DOHH2 (cell line): ENCODE measurements around the gene OPN4.

Experiments
- H3F3A ChIP-seq: fragments of 200-600 bp; sonication (generic), shearing (Covaris generic); 2 replicates; pipeline ENCODE4 v1.6.0; 2016; ENCODE audit warnings: antibody characterized with exemption, mild to moderate bottlenecking; ENCODE audit not compliant: control insufficient read depth, insufficient read depth
- H3K27ac ChIP-seq: fragments of 200-600 bp; sonication (generic); 2 replicates; pipeline ENCODE4 v1.5.1; 2014; ENCODE audit warnings: low read depth, mild to moderate bottlenecking, low read length, moderate library complexity
- H3K27me3 ChIP-seq: fragments of 200-600 bp; sonication (generic); 2 replicates; pipeline ENCODE4 v1.6.1; 2014; ENCODE audit warnings: mild to moderate bottlenecking, low read length, mixed read lengths; ENCODE audit not compliant: control insufficient read depth
- H3K36me3 ChIP-seq: fragments of 200-600 bp; sonication (generic); 2 replicates; pipeline ENCODE4 v1.6.1; 2014; ENCODE audit warnings: mild to moderate bottlenecking, low read length, moderate library complexity, mixed read lengths; ENCODE audit not compliant: control insufficient read depth
- H3K4me1 ChIP-seq: fragments of 200-600 bp; sonication (generic); 2 replicates; pipeline ENCODE4 v1.6.1; 2014; ENCODE audit warnings: mild to moderate bottlenecking, low read length, mixed read lengths; ENCODE audit not compliant: control insufficient read depth
- H3K4me2 ChIP-seq: fragments of 200-600 bp; sonication (generic); 2 replicates; pipeline ENCODE4 v1.6.0; 2014; ENCODE audit warnings: mild to moderate bottlenecking, low read length, moderate library complexity
- H3K4me3 ChIP-seq: fragments of 200-600 bp; sonication (generic); 2 replicates; pipeline ENCODE4 v1.5.1; 2014; ENCODE audit warnings: mild to moderate bottlenecking, low read length, mixed read lengths
- H3K79me2 ChIP-seq: fragments of 200-600 bp; sonication (generic); 2 replicates; pipeline ENCODE4 v1.6.1; 2014; ENCODE audit warnings: mild to moderate bottlenecking, low read length, mixed read lengths; ENCODE audit not compliant: control insufficient read depth
- H3K9me2 ChIP-seq: fragments of 200-600 bp; sonication (generic); replicated peaks from 2 replicates; pipeline ENCODE4 v1.6.1; 2014; ENCODE audit warnings: mild to moderate bottlenecking, low read length, mixed read lengths; ENCODE audit not compliant: control insufficient read depth
- H3K9me3 ChIP-seq: fragments of 200-600 bp; sonication (generic); 2 replicates; pipeline ENCODE4 v1.6.1; 2014; ENCODE audit warnings: antibody characterized with exemption, low read length, mixed read lengths; ENCODE audit not compliant: control insufficient read depth, insufficient read depth
- H4K20me1 ChIP-seq: fragments of 200-600 bp; sonication (generic); 2 replicates; pipeline ENCODE4 v1.6.0; 2014; ENCODE audit warnings: low read depth, mild to moderate bottlenecking, antibody characterized with exemption, low read length, moderate library complexity; ENCODE audit not compliant: control insufficient read depth, insufficient read depth
- EZH2phosphoT487 ChIP-seq: fragments of 200-600 bp; sonication (generic); IDR thresholded peaks from 2 replicates; pipeline ENCODE4 v1.6.1; 2017; ENCODE audit warnings: borderline replicate concordance, mild to moderate bottlenecking, antibody characterized with exemption, low read length, moderate library complexity, mixed read lengths
- TF ChIP-seq, protein P1 (sequence below): fragments of 200-600 bp; sonication (generic); IDR thresholded peaks from one replicate; pipeline ENCODE4 v1.5.1; 2014; ENCODE audit warnings: antibody characterized with exemption, mild to moderate bottlenecking, low read depth, low read length; ENCODE audit not compliant: poor library complexity, severe bottlenecking

OPN4 gene

DNA sequence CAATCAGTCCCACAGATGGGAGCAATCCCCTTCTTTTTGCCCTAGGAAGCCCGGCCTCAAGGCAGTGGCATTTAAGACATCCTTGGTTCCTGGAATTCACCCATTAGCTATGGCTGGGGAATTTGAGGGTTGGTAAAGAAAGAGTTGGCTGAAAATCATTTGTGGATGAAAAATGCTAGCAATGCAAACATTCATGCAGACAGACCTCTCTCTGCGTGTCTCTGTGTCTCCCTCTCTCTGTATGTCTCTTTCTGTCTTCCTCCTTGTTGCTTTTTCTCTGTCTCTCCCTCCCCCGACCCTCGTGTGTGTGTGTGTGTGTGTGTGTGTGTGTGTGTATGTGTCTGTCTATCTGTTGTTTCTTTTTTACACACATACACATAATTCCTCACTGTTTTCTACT lies 33.4 kb downstream of the OPN4 start:
- no peaks in the 10 kb centered on the region for H3K79me2 ChIP-seq
- no peaks in the 10 kb centered on the region for H3K9me2 ChIP-seq
- H3K9me3 ChIP-seq: no peaks in the 10 kb centered on the region
- no peak for TF ChIP-seq EZH2phosphoT487
- TF ChIP-seq, protein P1, sequence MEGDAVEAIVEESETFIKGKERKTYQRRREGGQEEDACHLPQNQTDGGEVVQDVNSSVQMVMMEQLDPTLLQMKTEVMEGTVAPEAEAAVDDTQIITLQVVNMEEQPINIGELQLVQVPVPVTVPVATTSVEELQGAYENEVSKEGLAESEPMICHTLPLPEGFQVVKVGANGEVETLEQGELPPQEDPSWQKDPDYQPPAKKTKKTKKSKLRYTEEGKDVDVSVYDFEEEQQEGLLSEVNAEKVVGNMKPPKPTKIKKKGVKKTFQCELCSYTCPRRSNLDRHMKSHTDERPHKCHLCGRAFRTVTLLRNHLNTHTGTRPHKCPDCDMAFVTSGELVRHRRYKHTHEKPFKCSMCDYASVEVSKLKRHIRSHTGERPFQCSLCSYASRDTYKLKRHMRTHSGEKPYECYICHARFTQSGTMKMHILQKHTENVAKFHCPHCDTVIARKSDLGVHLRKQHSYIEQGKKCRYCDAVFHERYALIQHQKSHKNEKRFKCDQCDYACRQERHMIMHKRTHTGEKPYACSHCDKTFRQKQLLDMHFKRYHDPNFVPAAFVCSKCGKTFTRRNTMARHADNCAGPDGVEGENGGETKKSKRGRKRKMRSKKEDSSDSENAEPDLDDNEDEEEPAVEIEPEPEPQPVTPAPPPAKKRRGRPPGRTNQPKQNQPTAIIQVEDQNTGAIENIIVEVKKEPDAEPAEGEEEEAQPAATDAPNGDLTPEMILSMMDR: no peak
- H4K20me1 ChIP-seq: no peaks in the 10 kb centered on the region
- no peak overlapping the region for H3K27ac ChIP-seq
- no peak overlapping the region for H3K4me3 ChIP-seq
- H3K36me3 ChIP-seq: no peaks in the 10 kb centered on the region
- no peaks in the 10 kb centered on the region; the same call in 1 of the 2 replicates for H3K27me3 ChIP-seq
- H3F3A ChIP-seq: no peaks in the 10 kb centered on the region
- H3K4me1 ChIP-seq: peaks cover 2% of the 10 kb centered on the region; the same call in 1 of the 2 replicates
- no peak overlapping the region for H3K4me2 ChIP-seq

DNA sequence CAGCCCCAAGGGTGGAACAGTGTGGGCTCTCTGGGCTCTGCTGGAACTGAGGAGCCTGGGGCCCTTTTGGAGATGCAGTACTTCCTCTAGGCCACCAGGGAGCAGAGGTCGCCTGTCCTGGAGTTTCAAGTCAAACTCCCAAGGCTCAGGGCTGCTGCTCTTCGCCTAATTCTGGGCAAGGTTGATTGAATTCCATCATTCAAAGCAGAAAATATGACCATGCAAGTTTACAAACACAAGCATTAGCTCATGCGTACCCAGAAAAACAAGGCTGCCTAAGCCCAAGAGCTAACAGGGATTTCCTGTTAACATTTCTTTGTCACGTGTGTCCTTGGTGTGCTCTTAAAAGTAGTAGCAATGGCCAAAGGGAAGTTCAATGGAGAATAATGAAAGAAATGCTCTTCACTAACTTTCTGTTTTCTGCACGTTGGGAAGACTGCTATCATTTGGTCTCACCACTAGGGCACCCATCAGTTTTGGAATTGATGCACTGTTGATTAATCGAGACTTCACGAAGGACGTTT lies 34.1 kb downstream of the OPN4 start:
- H3K36me3 ChIP-seq: no peaks in the 10 kb centered on the region
- no peak overlapping the region for H3K4me2 ChIP-seq
- no peaks in the 10 kb centered on the region for H4K20me1 ChIP-seq
- no peaks in the 10 kb centered on the region; the same call in 1 of the 2 replicates for H3K27me3 ChIP-seq
- TF ChIP-seq, protein P1: peak; percentile 81
- TF ChIP-seq EZH2phosphoT487: no peak
- H3K9me2 ChIP-seq: no peaks in the 10 kb centered on the region
- no peaks in the 10 kb centered on the region for H3F3A ChIP-seq
- H3K9me3 ChIP-seq: no peaks in the 10 kb centered on the region
- H3K79me2 ChIP-seq: no peaks in the 10 kb centered on the region
- peaks cover 2% of the 10 kb centered on the region; the same call in 1 of the 2 replicates for H3K4me1 ChIP-seq
- H3K27ac ChIP-seq: no peak overlapping the region
- H3K4me3 ChIP-seq: no peak overlapping the region

- H3K27ac ChIP-seq: no peak overlapping the region
- TF ChIP-seq, protein P1: no peak
- no peak for TF ChIP-seq EZH2phosphoT487
- no peaks in the 10 kb centered on the region for H3K79me2 ChIP-seq
- H3K9me2 ChIP-seq: no peaks in the 10 kb centered on the region
- H4K20me1 ChIP-seq: no peaks in the 10 kb centered on the region
- no peaks in the 10 kb centered on the region for H3K36me3 ChIP-seq
- H3K4me3 ChIP-seq: no peak overlapping the region
- peaks cover 2% of the 10 kb centered on the region; the same call in 1 of the 2 replicates for H3K4me1 ChIP-seq
- no peaks in the 10 kb centered on the region for H3F3A ChIP-seq
- peaks cover 2% of the 10 kb centered on the region for H3K27me3 ChIP-seq
- no peaks in the 10 kb centered on the region for H3K9me3 ChIP-seq
- H3K4me2 ChIP-seq: no peak overlapping the region
These were observed 34.8 kb downstream of the OPN4 start for GRCh38 chr10:86689146-86689545.

DNA sequence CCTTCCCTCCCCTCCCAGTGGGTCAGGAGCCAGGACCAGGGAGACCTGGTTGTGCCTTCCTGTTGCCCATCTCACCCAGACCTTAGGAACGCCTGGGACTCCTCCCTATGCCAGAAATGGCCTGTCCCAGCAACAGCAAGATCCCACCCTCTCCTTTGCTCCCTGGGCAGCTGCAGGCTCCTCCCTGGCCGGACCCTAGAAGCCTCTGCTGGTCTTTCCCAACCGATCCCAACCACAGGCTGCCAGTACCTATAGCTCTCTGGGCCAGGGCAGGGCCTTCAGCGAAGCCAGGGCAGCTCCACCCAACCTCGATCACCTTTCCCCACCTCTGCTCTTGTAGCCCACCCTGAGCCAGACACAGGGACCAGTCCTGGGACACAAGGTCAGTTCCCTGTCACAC lies 35.9 kb downstream of the OPN4 start:
- no peaks in the 10 kb centered on the region for H3K79me2 ChIP-seq
- no peaks in the 10 kb centered on the region for H3F3A ChIP-seq
- peaks cover 2% of the 10 kb centered on the region; the same call in 1 of the 2 replicates for H3K4me1 ChIP-seq
- no peak overlapping the region for H3K27ac ChIP-seq
- H3K36me3 ChIP-seq: no peaks in the 10 kb centered on the region
- no peaks in the 10 kb centered on the region for H3K9me3 ChIP-seq
- H3K9me2 ChIP-seq: no peaks in the 10 kb centered on the region
- H3K4me3 ChIP-seq: no peak overlapping the region
- no peak for TF ChIP-seq EZH2phosphoT487
- TF ChIP-seq, protein P1: no peak
- H3K27me3 ChIP-seq: peaks cover 4% of the 10 kb centered on the region
- no peaks in the 10 kb centered on the region for H4K20me1 ChIP-seq
- no peak overlapping the region for H3K4me2 ChIP-seq
